DMS 273 treated with DMSO at 0.1 percent for 48 hours (cell line): ENCODE data around the gene SPATA22.
"Not testable (repeated sequence)": the region's sequence is repeated elsewhere in the genome, so short reads cannot be mapped to it uniquely, and the experiment has no call there.

ENCODE experiments used
- DNase-seq: peaks from one replicate; lab custom pipeline; 2025; lab: John Stamatoyannopoulos, UW

Gene SPATA22, protein sequence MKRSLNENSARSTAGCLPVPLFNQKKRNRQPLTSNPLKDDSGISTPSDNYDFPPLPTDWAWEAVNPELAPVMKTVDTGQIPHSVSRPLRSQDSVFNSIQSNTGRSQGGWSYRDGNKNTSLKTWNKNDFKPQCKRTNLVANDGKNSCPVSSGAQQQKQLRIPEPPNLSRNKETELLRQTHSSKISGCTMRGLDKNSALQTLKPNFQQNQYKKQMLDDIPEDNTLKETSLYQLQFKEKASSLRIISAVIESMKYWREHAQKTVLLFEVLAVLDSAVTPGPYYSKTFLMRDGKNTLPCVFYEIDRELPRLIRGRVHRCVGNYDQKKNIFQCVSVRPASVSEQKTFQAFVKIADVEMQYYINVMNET

DNA sequence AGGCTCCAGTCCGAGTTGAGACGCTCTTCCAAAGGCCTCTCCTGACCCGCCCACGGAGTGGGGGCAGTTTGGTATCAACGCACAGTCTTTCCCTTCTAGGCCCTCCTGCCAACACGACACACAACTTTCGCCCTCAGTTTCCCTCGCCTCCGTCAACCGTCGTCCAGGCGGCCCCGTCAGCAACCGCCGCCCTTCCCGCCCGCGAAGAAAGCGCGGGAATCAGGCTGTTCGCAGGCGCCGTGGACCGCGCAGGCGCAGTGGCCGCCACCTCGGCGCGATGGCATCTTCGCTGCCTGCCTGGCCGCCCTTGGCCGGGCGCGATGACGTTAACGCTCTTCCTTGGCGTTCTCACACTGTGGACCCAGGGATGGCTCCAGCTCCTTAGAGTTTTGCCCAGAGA is at the start of gene SPATA22:
Gene SPATA22, minus strand, starts transcription at position 221 of the 400 bp plus-strand sequence. CDS start 2,494 bp downstream, outside the sequence.
- DNase-seq: no peak

DNA sequence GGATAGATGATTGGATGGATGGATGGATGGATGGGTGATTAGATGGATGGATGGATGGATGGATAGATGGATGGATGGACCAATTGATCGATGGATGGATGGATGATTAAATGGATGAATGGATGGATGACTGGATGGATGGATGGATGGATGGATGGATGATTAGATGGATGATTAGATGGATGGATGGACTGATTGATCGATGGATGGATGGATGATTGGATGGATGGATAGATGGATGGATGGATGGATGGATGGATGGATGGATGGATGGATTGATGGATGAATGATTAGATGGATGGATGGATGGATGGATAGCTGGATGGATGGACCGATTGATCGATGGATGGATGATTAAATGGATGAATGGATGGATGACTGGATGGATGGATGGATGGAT is 47.9 kb upstream of the SPATA22 start:
- not testable (repeated sequence) for DNase-seq

DNA sequence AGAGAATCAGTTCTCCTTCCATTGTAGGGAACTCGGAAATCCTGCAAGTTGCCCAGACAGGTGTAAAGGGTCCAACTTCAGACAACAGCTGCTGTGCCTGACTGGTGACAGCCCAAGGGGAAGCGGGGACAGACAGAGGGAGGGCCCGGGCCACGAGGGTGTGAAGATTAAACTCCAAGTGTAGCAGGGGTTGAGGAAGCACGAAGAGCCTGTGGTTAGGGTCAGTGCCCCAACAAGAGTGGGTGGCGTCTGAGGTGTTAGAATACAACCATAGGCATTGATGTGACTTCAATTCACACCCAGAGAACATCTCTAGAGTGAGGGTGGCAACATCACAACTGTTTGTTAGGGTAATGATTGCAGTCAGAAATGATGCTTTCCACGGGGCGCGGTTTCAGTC is 43.3 kb upstream of the SPATA22 start:
- no peak for DNase-seq

DNA sequence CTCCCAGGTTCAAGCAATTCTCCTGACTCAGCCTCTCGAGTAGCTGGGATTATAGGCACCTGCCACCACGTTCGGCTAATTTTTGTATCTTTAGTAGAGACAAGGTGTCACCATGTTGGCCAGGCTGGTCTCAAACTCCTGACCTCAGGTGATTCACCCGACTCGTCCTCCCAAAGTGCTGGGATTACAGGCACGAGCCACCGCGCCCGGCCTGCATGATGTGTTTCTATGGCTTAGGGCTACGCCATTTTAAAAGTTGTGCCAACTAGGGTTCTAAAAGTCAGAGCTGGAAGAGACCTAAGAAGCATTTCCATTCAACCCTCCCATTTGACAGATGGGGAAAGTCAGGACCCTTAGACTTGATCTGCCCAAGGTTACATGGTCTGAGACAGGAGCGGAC is 42.5 kb upstream of the SPATA22 start:
- DNase-seq: not testable (repeated sequence)

DNA sequence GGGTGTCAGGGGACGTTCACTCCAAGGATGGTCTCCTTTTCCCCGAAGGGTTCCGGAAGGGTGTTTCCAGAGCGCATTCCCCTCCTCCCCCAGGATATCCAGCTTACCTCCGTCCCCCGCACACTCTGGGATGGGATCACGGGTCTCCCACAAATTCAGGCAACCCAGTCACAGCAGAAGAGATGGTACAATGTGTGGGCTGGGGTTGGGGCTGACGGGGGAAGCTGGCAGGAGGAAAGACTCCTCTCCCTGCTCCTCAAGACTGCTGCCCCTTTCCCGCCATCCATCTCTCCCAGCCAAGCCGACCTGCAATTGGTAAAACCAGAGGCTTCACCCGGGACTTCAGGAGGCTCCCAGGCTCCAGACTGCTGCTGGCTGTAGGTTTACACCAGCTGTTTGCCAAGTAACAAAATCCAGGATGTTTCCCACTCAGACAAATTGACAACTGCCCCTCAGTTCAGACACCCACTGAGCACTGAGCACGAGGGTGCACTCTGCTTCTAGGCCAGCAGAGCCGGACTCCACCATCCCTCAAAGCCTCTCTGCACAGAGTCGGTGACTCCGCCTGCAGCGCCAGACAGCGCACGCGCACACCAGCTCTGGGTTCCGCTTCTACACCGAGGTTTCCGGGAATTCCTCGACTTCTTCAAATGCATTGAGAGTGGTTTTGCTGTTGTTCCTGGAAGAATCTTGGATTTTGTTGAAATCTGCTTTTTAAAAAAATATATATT is 41.9 kb upstream of the SPATA22 start:
- DNase-seq: no peak

DNA sequence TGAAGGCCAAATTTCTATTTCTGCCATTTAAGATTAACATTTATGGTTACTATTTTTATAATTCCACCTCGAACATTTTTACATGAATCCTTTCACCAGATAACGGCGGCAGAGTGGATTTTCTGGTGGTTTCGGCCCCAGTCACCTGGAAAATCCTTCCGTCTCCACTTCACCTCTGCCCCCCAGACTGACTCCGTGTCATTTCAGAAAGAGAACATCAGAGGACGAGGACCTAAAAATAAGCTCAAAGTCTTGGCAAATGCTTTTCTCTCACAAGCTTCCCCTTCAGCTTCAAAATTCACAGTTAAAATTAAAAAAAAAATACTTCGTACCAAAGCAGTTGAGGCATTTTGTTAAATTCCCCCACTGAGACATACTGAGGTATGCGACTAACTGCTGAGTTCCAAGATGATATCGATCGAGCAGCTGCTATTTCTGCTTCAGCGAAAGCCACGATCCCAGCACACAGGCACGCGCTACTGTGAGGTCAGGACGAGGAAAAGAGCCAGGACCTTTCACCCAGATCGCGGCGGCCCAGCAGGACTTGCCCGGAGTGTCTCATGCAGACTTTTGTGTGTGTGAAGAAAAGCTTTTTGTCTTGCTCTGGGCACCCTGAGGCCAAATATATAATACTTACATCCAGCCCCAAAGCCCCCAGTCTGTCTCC is 41.0 kb upstream of the SPATA22 start:
- DNase-seq: no peak

DNA sequence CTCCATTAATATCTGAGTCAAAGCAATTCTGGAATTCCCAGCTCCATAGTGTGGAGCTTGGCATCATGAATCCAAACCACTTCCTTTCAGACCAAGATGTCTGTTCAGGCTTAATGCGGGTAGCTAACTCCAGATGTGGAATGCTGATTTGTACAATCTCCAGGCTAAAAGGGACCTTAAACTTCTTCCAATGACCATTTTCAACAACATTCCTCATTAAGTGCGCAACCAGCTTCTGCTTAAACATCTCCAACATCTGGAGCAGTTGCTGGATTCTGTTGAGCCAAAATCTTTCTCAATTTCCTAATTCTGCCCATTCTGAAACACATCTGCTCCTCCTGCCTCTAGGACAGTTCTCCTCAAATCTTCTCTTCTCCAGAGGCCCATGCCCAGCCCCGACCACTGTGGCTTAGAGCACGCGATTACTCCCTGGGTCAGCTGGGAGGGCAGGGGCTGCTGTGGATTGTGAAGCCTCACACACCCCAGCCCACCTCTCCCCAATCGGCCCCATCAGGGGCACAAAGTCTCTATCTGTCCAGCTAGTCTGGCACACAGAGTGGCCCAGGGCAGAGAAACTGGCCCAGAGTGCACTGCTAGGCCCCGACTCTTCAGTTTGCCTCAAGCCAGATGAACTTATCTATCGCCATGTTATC is 40.4 kb upstream of the SPATA22 start:
- no peak for DNase-seq

DNA sequence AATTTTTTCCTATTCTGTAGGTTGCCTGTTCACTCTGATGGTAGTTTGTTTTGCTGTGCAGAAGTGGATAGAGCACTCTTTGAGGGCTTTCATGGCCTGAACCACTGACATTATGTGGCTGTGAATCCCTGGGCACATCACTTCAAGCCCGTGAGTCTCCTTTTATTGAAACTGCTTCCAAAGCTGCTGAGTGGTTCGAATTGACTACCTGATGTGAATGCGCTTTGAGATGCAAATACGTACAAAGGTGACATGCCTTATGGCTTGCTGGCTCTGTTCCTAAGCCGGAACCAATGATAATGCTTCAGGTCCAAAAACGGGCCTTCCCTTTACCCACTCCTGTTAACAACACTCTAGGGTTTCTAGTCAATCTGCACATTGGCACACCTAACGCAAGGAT is 38.5 kb upstream of the SPATA22 start:
- no peak for DNase-seq

DNA sequence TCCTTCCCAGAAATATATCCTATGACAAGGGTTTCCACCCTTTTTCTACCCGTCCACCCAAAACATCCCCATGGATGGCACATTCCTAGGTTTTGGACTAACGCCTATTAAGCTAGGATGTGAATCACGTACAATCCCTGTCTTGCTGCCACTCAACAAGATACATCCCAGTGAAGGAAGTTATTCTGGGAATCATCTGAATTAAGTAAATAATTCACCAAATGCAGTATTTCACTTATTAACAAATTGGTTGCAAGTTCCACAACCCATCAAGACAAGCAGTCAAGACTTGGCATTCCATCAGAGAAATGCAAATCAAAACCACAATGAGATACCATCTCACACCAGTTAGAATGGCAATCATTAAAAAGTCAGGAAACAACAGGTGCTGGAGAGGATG is 36.2 kb upstream of the SPATA22 start:
- no peak for DNase-seq

DNA sequence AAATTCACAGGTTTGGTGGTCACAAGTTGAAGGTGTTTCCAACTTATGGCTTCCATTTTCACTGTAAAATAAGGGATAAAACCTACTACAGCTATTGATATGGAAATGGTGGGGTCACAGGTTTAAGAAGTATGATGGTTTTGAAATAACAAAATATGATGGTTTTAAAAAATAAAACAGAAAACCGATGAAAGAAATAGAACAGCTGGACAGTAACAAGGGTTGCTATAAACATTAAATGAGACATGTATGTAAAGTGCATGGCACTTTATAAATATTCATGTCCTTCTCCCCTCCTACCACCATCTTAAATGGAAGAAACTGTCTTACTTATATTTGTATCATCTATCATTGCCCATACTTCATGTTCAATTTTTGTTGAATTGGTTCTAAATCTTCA is 35.5 kb upstream of the SPATA22 start:
- no peak for DNase-seq

DNA sequence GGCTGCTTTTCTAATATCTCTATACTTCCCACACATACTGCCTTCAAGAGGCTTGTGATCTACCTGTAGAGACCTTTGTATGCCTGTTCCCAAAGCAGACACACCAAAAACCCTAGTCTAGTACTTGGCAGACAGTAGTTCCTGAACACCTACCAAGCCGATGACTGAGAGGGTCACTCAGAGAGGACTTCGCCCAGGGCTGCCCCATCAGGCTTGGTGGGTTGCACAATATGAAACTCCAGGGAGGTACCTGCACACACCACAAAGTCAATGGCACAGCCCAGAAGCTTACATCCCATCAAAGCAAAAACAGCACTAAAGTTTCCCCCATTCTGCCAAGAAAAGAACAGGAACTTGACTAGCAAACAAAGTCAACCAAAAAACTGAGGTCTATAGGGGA is 34.4 kb upstream of the SPATA22 start:
- DNase-seq: no peak

DNA sequence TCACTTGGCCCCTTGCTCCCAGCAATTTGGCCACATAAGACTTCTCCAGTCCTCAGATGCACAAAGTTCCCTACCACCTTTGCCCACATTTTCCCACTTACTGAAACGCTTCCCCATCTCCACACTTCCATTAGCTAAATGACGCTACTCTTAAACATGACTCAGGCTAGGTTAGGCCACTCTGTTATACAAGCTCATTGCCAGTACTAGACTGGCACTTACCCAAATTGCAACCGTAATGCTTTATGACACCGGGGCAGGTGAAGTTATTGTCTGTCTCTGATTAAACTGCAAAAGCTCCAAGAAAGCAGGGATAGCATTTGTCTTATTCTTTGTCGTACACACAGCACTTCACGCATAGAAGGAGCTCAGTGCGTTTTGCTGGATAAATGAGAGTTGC is 33.4 kb upstream of the SPATA22 start:
- no peak for DNase-seq

DNA sequence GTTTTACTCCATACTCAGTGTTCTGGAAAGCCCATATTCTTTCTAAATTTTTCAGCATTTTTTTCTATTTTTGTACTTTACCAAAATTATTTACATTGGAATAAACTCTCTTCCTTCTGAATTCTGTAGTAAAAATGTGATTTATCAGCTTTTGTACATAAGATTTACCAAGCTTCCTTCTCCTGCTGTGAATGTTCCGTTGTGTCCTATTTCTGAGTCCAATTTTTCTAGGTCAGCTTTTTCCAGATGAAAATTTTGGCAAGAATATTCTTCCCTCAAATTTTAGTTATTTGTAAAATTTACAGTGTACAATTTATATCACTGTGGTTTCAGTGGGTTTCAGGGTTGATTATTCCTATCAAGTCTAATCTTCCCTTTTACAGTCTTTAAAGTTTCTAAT is 31.7 kb upstream of the SPATA22 start:
- DNase-seq: no peak

DNA sequence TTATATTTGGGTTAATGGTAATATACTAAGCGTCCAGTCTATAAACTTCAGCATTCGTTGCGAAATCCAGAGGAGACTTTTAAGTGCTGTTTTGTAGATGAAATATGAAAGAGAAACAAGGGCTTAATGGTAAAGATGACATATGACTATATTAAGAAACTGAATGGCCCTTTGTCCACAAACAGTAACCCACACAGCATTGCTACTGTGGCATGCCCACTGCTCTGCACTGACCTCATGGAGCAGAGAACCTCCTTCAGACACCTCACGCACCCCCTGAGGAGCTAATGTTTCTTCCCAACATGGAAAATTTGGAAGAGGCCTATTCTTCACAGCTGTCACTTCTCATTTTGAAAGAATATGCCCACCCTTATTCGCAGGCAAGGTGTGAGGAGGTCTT is 30.8 kb upstream of the SPATA22 start:
- no peak for DNase-seq

DNA sequence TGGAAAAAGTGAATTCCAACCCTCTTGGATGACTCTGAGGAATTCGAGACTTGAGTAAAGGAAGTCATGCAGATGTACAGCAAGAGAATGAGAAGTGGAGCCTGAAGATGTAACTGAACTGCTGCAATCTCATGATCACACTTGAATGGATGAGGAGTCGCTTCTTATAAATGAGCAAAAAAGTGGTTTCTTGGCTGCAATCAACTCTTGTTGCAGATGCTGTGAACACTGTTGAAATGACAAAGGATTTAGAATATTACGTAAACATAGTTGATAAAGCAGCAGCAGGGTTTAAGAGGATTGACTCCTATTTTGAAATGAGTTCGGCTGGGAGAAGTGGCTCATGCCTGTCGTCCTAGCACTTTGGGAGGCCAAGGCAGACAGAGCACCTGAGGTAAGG is 29.7 kb upstream of the SPATA22 start:
- DNase-seq: no peak

DNA sequence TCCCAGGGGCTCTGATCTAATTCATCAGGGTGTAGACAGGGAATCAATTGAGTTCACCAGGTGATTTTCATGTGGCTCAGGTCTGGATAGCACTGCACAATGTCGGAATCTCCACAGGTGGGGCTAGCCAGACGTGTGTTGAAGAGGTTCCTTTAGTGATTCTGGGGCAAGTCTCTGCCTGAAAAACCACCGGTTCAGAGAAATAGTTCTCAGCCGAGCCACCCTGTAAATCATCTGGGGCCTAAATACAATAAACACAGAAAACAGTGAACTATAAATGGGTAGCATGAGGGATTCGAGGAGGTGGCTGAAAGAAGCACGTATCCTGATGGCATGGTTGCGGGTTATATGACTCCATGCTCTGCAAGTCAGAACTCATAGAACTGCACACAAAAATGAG is 25.5 kb upstream of the SPATA22 start:
- DNase-seq: no peak

DNA sequence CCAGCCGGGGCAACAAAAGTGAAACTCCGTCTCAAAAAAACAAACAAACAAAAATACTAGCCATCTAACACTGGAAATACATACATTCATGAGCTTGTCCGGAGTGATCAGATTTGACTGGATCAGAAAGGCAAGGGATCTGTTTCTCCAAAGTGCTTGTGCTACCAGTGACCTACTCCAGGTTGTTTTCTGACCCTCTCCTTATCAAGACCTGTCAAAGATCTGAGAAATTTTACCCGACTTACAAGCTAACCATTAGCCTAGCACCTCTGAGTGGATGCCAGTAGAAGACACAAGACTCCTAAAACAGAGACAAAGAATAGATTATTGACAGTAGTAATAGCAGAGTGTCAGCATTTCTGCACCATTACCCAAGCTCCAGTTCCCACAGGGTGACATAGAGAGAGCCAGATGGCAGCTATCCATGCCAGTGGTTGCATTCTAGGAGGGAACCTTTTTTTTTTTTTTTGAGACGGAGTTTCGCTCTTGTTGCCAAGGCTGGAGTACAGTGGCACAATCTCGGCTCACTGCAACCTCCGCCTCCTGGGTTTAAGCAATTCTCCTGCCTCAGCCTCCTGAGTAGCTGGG is 14.0 kb upstream of the SPATA22 start:
- DNase-seq: no peak

DNA sequence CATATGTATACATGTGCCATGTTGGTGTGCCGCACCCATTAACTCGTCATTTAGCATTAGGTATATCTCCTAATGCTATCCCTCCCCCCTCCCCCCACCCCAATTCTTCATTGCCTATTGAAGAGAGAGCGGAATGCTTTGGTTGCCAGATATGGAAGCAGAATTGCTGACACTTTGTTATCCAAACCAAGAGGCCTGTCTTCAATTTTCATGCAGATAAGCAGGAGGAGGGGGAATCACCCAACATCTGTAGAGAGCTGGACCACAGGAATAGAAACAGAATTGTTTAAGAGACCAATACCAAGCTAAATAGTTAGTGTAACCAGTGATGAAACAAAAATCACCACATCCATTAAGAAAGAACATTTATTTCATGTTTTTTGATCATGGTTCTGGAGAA is 11.2 kb upstream of the SPATA22 start:
- DNase-seq: no peak

DNA sequence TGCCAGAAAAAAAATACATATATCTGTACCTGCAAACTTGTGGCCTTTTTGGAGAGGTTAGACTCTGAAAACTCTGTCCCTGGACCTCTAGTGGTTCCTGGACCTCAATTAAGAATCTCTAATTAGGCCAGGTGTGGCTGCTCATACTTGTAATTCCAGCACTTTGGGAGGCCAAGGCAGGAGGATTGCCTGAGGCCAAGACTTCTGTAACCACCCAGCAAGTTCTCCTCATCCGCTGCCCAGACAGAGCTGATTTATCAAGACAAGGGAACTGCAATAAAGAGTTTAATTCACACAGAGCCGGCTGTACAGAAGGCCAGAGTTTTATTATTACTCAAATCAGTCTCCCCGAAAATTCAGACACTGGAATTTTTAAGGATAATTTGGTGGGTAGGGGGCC is 8.4 kb upstream of the SPATA22 start:
- no peak for DNase-seq

DNA sequence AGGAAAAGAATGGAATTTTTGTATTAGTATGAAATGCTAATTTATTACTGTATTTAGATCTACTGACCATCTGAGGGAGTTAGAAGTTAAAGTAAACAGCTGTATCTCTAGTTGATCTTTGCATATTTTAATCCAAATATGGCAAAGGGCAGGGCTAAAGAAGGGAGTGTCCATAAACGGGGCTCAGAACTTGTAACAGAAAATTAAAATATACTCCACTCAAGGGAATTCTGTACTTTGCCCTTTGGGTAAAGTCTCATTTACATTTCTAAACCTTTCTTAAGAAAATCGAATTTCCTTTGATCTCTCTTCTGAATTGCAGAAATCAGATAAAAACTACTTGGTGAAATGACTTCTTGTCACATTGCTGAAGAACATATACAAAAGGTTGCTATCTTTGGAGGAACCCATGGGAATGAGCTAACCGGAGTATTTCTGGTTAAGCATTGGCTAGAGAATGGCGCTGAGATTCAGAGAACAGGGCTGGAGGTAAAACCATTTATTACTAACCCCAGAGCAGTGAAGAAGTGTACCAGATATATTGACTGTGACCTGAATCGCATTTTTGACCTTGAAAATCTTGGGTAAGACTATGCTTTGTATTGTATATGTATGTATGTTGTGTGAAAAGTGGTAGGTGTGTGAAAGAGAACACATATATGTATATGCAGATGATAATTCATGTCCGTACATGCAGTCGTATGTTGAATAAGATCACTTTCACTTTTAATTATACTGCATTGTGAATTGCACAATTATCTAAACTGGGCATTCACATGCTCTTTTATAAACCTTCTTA is 4.4 kb upstream of the SPATA22 start, which contains the start of gene ASPA:
Gene ASPA, plus strand, starts transcription at position 186 of the 799 bp plus-strand sequence. Its CDS starts 163 bp downstream, at position 349.
- no peak for DNase-seq

DNA sequence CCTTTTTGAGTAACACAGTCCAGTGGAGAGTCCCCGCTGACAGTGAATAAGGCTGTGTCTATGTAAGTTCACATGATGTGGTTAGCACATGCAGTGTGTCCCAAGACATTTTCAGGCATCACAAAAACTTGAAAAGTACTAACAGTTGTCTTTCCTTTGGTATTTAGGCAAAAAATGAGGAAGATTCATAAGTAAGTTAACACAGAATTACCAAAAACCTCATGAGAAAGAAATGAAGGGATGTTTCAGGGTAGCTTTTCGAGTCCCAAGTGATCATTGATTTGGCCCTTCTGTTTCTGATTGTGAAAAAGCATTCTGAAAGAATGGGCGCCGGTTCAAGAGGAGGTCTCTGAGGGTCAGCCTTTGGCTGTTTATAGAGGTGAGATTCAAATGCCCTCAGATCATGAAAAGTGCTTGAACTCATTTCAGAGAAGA is 3.6 kb upstream of the SPATA22 start:
- DNase-seq: no peak
